ENCODE data around the gene PLEKHA6.

PLEKHA6 gene

DNA sequence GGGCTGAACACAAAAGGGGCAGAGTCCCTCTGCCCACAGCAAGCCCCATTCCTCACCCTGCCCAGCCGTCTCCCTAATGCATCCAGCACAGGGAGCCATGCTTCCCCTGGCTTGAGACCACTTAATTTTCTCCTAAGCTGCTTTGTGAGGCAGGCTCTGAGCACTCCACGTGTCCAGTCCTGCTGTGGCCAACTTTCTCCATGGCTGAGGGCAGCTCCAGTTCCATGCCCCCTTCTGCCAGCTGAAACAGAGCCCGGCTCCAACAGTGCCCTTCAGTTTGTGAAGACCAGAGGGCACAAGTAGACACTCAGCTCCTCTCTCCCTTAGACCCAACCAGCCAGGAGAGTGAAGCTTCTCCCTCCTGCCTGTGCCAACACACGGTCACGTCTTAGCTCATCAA, 33.8 kb downstream of the PLEKHA6 start:
- H3K79me2 ChIP-seq (ENCODE audit: insufficient read depth, low read depth) = no peaks in the 10 kb centered on the region
- H3K4me1 ChIP-seq (ENCODE audit: low read depth, poor library complexity, severe bottlenecking) = no peaks in the 10 kb centered on the region
- H3K4me3 ChIP-seq (IDR thresholded peaks at IDR 0.05; ENCODE audit: insufficient read depth, low read depth, low read length) = no peak overlapping the region
- H3K4me2 ChIP-seq = no peak overlapping the region
- no peaks in the 10 kb centered on the region for H3K36me3 ChIP-seq (ENCODE audit: insufficient read depth)
- TF ChIP-seq, protein P1, sequence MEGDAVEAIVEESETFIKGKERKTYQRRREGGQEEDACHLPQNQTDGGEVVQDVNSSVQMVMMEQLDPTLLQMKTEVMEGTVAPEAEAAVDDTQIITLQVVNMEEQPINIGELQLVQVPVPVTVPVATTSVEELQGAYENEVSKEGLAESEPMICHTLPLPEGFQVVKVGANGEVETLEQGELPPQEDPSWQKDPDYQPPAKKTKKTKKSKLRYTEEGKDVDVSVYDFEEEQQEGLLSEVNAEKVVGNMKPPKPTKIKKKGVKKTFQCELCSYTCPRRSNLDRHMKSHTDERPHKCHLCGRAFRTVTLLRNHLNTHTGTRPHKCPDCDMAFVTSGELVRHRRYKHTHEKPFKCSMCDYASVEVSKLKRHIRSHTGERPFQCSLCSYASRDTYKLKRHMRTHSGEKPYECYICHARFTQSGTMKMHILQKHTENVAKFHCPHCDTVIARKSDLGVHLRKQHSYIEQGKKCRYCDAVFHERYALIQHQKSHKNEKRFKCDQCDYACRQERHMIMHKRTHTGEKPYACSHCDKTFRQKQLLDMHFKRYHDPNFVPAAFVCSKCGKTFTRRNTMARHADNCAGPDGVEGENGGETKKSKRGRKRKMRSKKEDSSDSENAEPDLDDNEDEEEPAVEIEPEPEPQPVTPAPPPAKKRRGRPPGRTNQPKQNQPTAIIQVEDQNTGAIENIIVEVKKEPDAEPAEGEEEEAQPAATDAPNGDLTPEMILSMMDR (conservative IDR thresholded peaks at IDR 0.05; ENCODE audit: low read depth, low read length) = no peak
- no peaks in the 10 kb centered on the region; the same call in 1 of the 2 replicates for H3K27me3 ChIP-seq (ENCODE audit: insufficient read depth, low read depth)
- no peak overlapping the region for H3K9ac ChIP-seq
- H3K27ac ChIP-seq = no peak overlapping the region
- H2AFZ ChIP-seq (ENCODE audit: low read depth) = no peak overlapping the region
- H4K20me1 ChIP-seq (ENCODE audit: insufficient read depth) = no peaks in the 10 kb centered on the region

DNA sequence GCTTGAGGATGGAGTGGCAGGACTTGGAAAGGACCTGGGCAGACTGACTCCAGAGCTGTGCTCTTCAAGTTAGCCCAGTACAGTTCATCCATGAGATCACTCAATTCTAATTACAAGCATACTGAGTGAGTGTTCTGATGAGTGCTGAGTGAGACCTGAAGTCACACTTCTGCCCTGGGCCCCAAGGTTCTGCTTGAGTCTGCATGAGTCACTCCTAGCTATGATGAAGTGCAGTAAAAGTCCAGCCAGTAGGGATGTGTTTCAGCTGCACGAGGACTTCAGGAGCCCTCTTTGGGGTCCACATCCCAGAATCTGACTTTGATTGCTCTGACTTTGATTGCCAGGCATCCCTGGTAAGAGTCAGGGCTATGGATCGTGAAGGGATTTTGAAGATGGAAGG, 35.8 kb downstream of the PLEKHA6 start:
- Histone ChIP-seq H3K36me3 (ENCODE audit: insufficient read depth) (no peaks in the 10 kb centered on the region), H3K27me3 (ENCODE audit: insufficient read depth, low read depth) (no peaks in the 10 kb centered on the region; the same call in 1 of the 2 replicates), H3K79me2 (ENCODE audit: insufficient read depth, low read depth) (no peaks in the 10 kb centered on the region), H3K27ac (no peak overlapping the region), H3K4me3 (IDR thresholded peaks at IDR 0.05; ENCODE audit: insufficient read depth, low read depth, low read length) (no peak overlapping the region), H3K9ac (no peak overlapping the region), H3K4me1 (ENCODE audit: low read depth, poor library complexity, severe bottlenecking) (no peaks in the 10 kb centered on the region), H4K20me1 (ENCODE audit: insufficient read depth) (no peaks in the 10 kb centered on the region), H2AFZ (ENCODE audit: low read depth) (no peak overlapping the region), H3K4me2 (no peak overlapping the region)
- TF ChIP-seq, protein P1 (conservative IDR thresholded peaks at IDR 0.05; ENCODE audit: low read depth, low read length) = no peak

DNA sequence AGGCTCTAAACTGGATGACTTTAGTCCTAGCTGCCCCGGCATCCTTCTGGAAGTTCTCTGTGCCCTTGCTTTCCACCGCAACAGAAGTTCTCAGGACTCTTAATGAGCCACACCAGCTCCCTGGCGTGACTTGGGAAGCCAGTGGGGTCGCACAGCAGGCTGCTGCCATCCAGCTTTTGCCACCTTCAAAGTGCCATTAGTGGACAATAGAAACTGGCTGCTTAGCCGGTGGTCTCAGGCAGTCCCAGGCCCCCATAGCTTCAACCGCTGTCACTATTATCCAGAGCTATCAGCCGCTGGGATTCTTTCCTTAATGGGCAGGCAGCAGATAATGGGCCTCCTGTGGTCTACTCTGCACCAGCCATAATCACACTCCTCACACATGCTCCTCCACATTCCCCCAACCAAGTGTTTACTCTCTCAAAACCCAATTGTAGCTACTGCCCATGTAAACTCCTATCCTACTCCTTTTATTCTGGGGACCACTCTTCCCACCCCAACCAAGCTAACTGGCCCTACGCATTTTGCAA, 37.3 kb downstream of the PLEKHA6 start:
- Histone ChIP-seq H3K4me1 (ENCODE audit: low read depth, poor library complexity, severe bottlenecking) (no peaks in the 10 kb centered on the region), H3K4me2 (no peak overlapping the region), H3K27me3 (ENCODE audit: insufficient read depth, low read depth) (no peaks in the 10 kb centered on the region; the same call in 1 of the 2 replicates), H3K9ac (no peak overlapping the region), H3K79me2 (ENCODE audit: insufficient read depth, low read depth) (no peaks in the 10 kb centered on the region), H3K27ac (no peak overlapping the region), H4K20me1 (ENCODE audit: insufficient read depth) (no peaks in the 10 kb centered on the region), H2AFZ (ENCODE audit: low read depth) (no peak overlapping the region), H3K36me3 (ENCODE audit: insufficient read depth) (no peaks in the 10 kb centered on the region), H3K4me3 (IDR thresholded peaks at IDR 0.05; ENCODE audit: insufficient read depth, low read depth, low read length) (no peak overlapping the region)
- TF ChIP-seq, protein P1 (conservative IDR thresholded peaks at IDR 0.05; ENCODE audit: low read depth, low read length) = no peak

DNA sequence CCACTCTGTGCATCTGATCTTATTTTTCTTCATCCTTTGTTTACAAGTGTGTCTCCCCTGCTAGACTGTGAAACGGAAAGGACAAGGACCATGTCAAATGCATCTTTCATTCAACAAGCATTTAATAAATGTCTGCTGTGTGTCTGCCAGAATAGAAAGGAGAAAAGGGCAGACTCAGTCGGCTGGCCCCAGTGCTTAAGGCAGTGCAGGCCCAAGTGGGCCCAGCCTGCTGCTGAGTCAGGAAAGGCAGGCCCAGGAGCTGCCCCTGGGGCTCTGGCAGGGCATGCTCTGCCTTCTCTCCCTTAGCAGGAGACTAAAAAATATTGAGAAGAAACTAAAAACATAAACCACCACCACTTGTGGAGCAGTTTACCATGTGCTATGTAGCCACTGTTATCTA, 38.1 kb downstream of the PLEKHA6 start:
- no peaks in the 10 kb centered on the region for H3K4me1 ChIP-seq (ENCODE audit: low read depth, poor library complexity, severe bottlenecking)
- H3K9ac ChIP-seq = no peak overlapping the region
- TF ChIP-seq, protein P1 (conservative IDR thresholded peaks at IDR 0.05; ENCODE audit: low read depth, low read length) = no peak
- H3K36me3 ChIP-seq (ENCODE audit: insufficient read depth) = no peaks in the 10 kb centered on the region
- no peak overlapping the region for H3K4me3 ChIP-seq (IDR thresholded peaks at IDR 0.05; ENCODE audit: insufficient read depth, low read depth, low read length)
- H3K79me2 ChIP-seq (ENCODE audit: insufficient read depth, low read depth) = no peaks in the 10 kb centered on the region
- no peak overlapping the region for H3K4me2 ChIP-seq
- no peak overlapping the region for H2AFZ ChIP-seq (ENCODE audit: low read depth)
- no peaks in the 10 kb centered on the region for H4K20me1 ChIP-seq (ENCODE audit: insufficient read depth)
- H3K27ac ChIP-seq = no peak overlapping the region
- H3K27me3 ChIP-seq (ENCODE audit: insufficient read depth, low read depth) = no peaks in the 10 kb centered on the region; the same call in 1 of the 2 replicates

Measured in KMS-11 (cell line).